HUDEP-2 (cell line): ENCODE results near the gene HFM1.
"Not testable (repeated sequence)": the region's sequence is repeated elsewhere in the genome, so short reads cannot be mapped to it uniquely, and the experiment has no call there.

ENCODE experiments used
- DNase-seq, 76 experiments: peaks; one replicate each; lab custom pipeline; 2025; ENCODE audit not compliant: unreplicated experiment in 76 of 76; lab: John Stamatoyannopoulos, UW

HFM1 gene

DNA sequence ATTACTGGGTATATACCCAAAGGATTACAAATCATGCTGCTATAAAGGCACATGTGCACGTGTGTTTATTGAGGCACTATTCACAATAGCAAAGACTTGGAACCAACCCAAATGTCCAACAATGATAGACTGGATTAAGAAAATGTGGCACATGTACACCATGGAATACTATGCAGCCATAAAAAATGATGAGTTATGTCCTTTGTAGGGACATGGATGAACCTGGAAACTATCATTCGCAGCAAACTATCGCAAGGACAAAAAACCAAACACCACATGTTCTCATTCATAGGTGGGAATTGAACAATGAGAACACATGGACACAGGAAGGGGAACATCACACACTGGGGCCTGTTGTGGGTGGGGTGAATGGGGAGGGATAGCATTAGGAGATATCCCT is 32.4 kb downstream of the HFM1 start:
- DNase-seq, result not testable (repeated sequence)

- DNase-seq, result no peak
Observed at GRCh38 chr1:91349524-91349923, 55.1 kb downstream of the HFM1 start.

- no peak for DNase-seq
Observed at GRCh38 chr1:91346824-91347223, 57.8 kb downstream of the HFM1 start.

GRCh38 chr1:91345395-91346005 is 59.1 kb downstream of the HFM1 start:
- no peak for DNase-seq

DNA sequence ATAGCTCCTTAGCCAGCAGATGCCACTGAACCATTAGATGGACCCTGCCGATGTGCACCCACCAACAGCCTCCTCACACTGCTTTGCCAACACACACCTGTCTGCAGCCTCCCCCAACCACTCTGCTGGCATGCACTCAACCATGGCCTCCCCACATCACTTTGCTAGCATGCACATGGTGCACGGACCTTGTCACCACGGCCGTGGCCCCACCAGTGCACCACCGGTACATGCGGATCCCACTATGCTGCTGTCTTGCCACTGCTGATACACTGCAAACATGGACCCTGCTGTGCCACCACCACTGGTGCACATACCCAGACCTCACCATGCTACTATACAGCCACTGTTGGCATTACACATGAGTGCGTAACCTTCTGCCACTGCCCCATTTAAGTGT is 66.1 kb downstream of the HFM1 start:
- no peak for DNase-seq

DNA sequence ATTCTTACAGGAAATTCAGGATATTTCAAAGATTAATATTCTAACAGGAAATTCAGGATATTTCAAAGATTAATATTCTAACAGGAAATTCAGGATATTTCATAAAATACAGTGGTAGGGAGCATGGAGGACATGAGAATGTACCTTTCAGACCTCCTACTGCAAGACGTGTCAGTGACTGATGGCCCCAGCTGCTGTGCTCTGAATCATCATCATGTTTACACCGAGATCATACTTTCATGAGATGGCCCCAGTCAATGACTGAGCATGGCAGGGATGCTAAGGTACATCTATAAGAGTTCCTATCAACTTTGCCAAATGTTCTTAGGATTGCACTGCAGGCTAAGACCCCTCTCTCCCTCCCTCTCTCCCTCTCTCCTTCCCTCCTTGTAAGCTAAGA is 69.0 kb downstream of the HFM1 start:
- DNase-seq, result no peak

- DNase-seq, result no peak
Observed at GRCh38 chr1:91334856-91335255, 69.8 kb downstream of the HFM1 start.

- DNase-seq, result no peak
Observed at GRCh38 chr1:91325456-91325855, 79.2 kb downstream of the HFM1 start.

- DNase-seq, result no peak
Observed at GRCh38 chr1:91314643-91315042, 90.0 kb downstream of the HFM1 start.

GRCh38 chr1:91311672-91312071 is 93.0 kb downstream of the HFM1 start:
- DNase-seq, result no peak

DNA sequence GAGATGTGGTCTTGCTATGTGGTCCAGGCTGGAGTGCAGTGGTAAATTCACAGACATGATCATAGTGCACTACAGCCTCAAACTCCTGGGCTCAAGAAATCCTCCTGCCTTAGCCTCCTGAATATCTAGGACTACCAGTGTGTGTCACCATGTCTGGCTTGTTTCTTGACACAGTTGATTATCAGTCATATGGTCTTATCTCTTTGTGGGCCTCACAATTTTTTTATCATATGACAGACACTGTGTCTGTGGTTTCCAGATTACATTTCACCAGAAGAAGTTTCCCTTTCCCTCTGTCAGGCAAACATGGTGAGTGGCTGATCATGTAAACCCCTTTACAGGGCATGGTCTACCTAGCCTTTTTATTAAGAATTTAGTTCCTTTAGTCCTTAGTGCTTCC is 96.1 kb downstream of the HFM1 start:
- DNase-seq, result peak in 10 of 76 experiments; percentile 1 to 27 (median 10)

GRCh38 chr1:91307784-91308409 is 96.7 kb downstream of the HFM1 start:
- DNase-seq, result no peak

DNA sequence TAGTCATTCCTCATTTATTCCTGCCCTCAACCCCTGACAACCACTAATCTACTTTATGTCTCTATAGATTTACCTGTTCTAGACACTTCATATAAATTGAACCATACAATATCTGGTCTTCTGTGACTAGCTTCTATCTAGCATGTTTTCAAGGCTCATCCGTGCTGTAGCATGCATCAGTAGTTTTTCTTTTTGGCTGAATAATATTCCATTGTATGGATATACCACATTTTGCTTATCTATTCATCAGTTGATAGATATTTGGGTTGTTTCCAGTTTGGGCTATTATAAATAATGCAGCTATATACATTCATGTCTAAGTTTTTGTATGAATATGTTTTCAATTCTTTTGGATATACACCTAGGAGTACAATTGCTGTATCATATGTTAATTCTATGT is 101.5 kb downstream of the HFM1 start:
- no peak for DNase-seq

- not testable (repeated sequence) for DNase-seq
Observed at GRCh38 chr1:91288843-91289553, 115.6 kb downstream of the HFM1 start.

DNA sequence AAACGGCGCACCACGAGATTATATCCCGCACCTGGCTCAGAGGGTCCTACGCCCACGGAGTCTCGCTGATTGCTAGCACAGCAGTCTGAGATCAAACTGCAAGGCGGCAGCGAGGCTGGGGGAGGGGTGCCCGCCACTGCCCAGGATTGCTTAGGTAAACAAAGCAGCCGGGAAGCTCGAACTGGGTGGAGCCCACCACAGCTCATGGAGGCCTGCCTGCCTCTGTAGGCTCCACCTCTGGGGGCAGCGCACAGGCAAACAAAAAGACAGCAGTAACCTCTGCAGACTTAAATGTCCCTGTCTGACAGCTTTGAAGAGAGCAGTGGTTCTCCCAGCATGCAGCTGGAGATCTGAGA is 117.7 kb downstream of the HFM1 start:
- DNase-seq, result not testable (repeated sequence)

GRCh38 chr1:91286259-91286961 is 118.2 kb downstream of the HFM1 start:
- not testable (repeated sequence) for DNase-seq

- DNase-seq, result no peak
Observed at GRCh38 chr1:91283421-91283726, 121.3 kb downstream of the HFM1 start.

DNA sequence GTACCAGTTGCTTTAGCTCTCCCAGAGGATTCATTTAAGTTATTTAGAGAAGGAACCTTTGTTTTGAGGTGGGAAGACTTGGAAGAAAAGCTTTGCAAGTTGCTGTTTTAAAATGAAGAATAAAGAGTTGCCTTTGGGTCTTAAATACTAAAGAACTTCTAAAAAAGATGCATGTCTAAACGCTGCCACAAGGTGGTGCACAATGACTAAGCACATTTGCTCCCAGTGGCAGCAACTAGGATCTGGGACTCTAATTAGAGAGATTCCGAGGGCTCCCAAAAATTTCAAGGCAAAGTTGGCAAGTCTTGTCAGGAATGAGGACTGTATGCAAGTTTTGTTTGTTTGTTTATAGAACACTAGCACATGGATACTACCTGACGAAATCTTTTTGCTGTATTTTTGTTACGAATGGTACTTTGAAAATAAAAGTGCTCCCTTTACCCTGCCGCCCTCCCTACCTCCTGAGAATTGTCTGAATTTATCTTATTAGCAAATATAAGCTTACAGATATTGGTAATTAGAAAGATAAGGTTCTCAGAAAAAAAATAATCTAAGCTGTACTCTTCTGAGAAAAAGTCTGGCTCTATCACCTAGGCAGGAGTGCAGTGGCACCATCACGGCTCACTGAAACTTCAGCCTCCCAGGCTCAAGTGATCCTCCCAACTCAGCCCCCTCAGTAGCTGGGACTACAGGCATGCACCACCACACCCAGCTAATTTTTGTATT is 121.8 kb downstream of the HFM1 start:
- DNase-seq, result peak in 37 of 76 experiments; percentile 0 to 53 (median 12)

- no peak for DNase-seq
Observed at GRCh38 chr1:91281782-91282181, 122.9 kb downstream of the HFM1 start.

DNA sequence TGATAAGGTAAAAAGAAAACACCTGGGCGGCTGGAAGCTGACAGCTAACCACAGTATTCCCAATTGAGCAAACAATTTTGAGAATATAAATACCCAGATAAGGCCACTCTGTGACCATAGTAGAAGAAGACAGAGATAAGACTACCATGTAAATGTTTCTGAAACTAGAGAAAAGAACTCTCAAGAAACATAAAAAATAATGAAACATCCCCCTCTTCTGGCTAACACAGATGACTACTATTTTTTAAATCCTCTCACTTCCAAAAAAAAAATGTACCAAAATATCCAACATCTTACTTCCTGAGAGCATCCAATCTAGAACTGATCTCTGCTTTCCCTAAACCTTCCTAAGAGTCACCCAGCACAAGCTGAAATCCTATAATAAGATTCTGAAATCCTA is 125.9 kb downstream of the HFM1 start:
- no peak for DNase-seq

DNA sequence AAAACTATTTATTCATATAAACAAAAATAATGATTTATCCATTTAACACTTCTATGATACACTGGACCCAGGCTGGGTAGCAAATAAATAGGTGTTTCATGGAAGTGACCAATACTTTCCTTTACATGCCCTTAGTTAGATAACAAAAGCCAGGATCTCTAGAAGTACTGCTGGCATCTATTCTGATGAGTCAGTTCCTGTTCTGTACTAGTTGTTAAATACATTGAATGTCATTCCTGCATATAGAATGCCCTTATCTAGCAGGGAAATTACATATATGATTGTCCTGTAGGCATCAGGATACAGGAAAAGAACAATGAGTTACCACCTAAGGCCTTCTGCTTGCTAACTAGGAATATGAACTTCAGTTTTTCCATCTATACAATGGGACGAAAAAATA is 130.8 kb downstream of the HFM1 start:
- no peak for DNase-seq
